Neuron (in vitro differentiated cells): Measurements from ENCODE around the gene BCORL1.

Source experiments
- H2AFZ ChIP-seq: one replicate; pipeline ENCODE4 v1.6.1; 2013; ENCODE audit warnings: low read depth, mild to moderate bottlenecking, inconsistent platforms, low read length, moderate library complexity
- H3K27me3 ChIP-seq: one replicate; pipeline ENCODE4 v1.6.1; 2013; ENCODE audit warnings: low read length; ENCODE audit not compliant: insufficient read depth
- H3K36me3 ChIP-seq: one replicate; pipeline ENCODE4 v1.6.1; 2013; ENCODE audit warnings: low read length; ENCODE audit not compliant: insufficient read depth
- H3K4me1 ChIP-seq: one replicate; pipeline ENCODE4 v1.6.1; 2013; ENCODE audit warnings: low read length; ENCODE audit not compliant: insufficient read depth
- H3K4me3 ChIP-seq: 2 replicates; pipeline ENCODE4 v1.5.1; 2013; ENCODE audit warnings: mild to moderate bottlenecking, low read length, moderate library complexity
- H3K9me3 ChIP-seq: one replicate; pipeline ENCODE4 v1.6.1; 2013; ENCODE audit warnings: low read length

The BCORL1 gene

GRCh38 chrX:130002541-130002940 is 20.1 kb downstream of the BCORL1 start:
- H3K4me1 ChIP-seq = no peaks in the 10 kb centered on the region
- H2AFZ ChIP-seq = no peak overlapping the region
- H3K9me3 ChIP-seq = no peaks in the 10 kb centered on the region
- no peaks in the 10 kb centered on the region for H3K27me3 ChIP-seq
- H3K4me3 ChIP-seq = no peak overlapping the region
- H3K36me3 ChIP-seq = peaks cover 10% of the 10 kb centered on the region

GRCh38 chrX:130005089-130005807 is 22.8 kb downstream of the BCORL1 start:
- H3K9me3 ChIP-seq = no peaks in the 10 kb centered on the region
- no peak overlapping the region for H3K4me3 ChIP-seq
- no peaks in the 10 kb centered on the region for H3K4me1 ChIP-seq
- H2AFZ ChIP-seq = no peak overlapping the region
- H3K36me3 ChIP-seq = peaks cover 10% of the 10 kb centered on the region
- no peaks in the 10 kb centered on the region for H3K27me3 ChIP-seq

GRCh38 chrX:130009658-130010223 is 27.3 kb downstream of the BCORL1 start:
- Histone ChIP-seq H3K9me3 (no peaks in the 10 kb centered on the region), H2AFZ (no peak overlapping the region), H3K36me3 (peaks cover 24% of the 10 kb centered on the region), H3K4me1 (no peaks in the 10 kb centered on the region), H3K4me3 (no peak overlapping the region), H3K27me3 (no peaks in the 10 kb centered on the region)

GRCh38 chrX:130012683-130013082 is 30.2 kb downstream of the BCORL1 start:
- Histone ChIP-seq H3K9me3 (no peaks in the 10 kb centered on the region), H3K4me1 (no peaks in the 10 kb centered on the region), H3K36me3 (peaks cover 22% of the 10 kb centered on the region), H3K4me3 (no peak overlapping the region), H2AFZ (no peak overlapping the region), H3K27me3 (no peaks in the 10 kb centered on the region)

GRCh38 chrX:130013661-130014060 is 31.2 kb downstream of the BCORL1 start:
- peaks cover 22% of the 10 kb centered on the region for H3K36me3 ChIP-seq
- no peaks in the 10 kb centered on the region for H3K4me1 ChIP-seq
- H3K4me3 ChIP-seq = no peak overlapping the region
- H3K9me3 ChIP-seq = no peaks in the 10 kb centered on the region
- H3K27me3 ChIP-seq = no peaks in the 10 kb centered on the region
- no peak overlapping the region for H2AFZ ChIP-seq

- Histone ChIP-seq H3K4me3 (no peak overlapping the region), H3K9me3 (no peaks in the 10 kb centered on the region), H2AFZ (no peak overlapping the region), H3K4me1 (no peaks in the 10 kb centered on the region), H3K27me3 (no peaks in the 10 kb centered on the region), H3K36me3 (peaks cover 22% of the 10 kb centered on the region)
These were observed 31.9 kb downstream of the BCORL1 start for GRCh38 chrX:130014356-130014755.

GRCh38 chrX:130014770-130015169 is 32.3 kb downstream of the BCORL1 start:
- no peaks in the 10 kb centered on the region for H3K27me3 ChIP-seq
- no peaks in the 10 kb centered on the region for H3K9me3 ChIP-seq
- H3K4me3 ChIP-seq = no peak overlapping the region
- H3K4me1 ChIP-seq = no peaks in the 10 kb centered on the region
- no peak overlapping the region for H2AFZ ChIP-seq
- H3K36me3 ChIP-seq = peaks cover 22% of the 10 kb centered on the region

- Histone ChIP-seq H2AFZ (no peak overlapping the region), H3K4me3 (no peak overlapping the region), H3K27me3 (no peaks in the 10 kb centered on the region), H3K4me1 (no peaks in the 10 kb centered on the region), H3K36me3 (peaks cover 22% of the 10 kb centered on the region), H3K9me3 (no peaks in the 10 kb centered on the region)
These were observed 32.7 kb downstream of the BCORL1 start for GRCh38 chrX:130015181-130015580.

- Histone ChIP-seq H3K36me3 (peaks cover 21% of the 10 kb centered on the region), H3K4me3 (no peak overlapping the region), H3K27me3 (no peaks in the 10 kb centered on the region), H3K4me1 (no peaks in the 10 kb centered on the region), H3K9me3 (no peaks in the 10 kb centered on the region), H2AFZ (no peak overlapping the region)
These were observed 35.7 kb downstream of the BCORL1 start for GRCh38 chrX:130018143-130018542.

- H3K36me3 ChIP-seq = peaks cover 27% of the 10 kb centered on the region
These were observed 38.4 kb downstream of the BCORL1 start for GRCh38 chrX:130020661-130021324.

GRCh38 chrX:130024127-130024526 is 41.7 kb downstream of the BCORL1 start:
- peaks cover 33% of the 10 kb centered on the region for H3K36me3 ChIP-seq
- no peaks in the 10 kb centered on the region for H3K9me3 ChIP-seq
- no peak overlapping the region for H2AFZ ChIP-seq
- H3K4me1 ChIP-seq = no peaks in the 10 kb centered on the region
- H3K27me3 ChIP-seq = no peaks in the 10 kb centered on the region
- no peak overlapping the region for H3K4me3 ChIP-seq

More at GRCh38 chrX:130020661-130021324, 38.4 kb downstream of the BCORL1 start:
- Histone ChIP-seq H3K27me3 (no peaks in the 10 kb centered on the region), H3K4me1 (no peaks in the 10 kb centered on the region), H3K9me3 (no peaks in the 10 kb centered on the region), H2AFZ (no peak overlapping the region), H3K4me3 (no peak overlapping the region)

GRCh38 chrX:130025256-130025655 is 42.8 kb downstream of the BCORL1 start:
- Histone ChIP-seq H3K36me3 (peaks cover 42% of the 10 kb centered on the region), H3K9me3 (no peaks in the 10 kb centered on the region), H3K27me3 (no peaks in the 10 kb centered on the region), H3K4me3 (no peak overlapping the region), H2AFZ (no peak overlapping the region), H3K4me1 (no peaks in the 10 kb centered on the region)

- Histone ChIP-seq H3K36me3 (peaks cover 43% of the 10 kb centered on the region), H3K9me3 (no peaks in the 10 kb centered on the region), H3K27me3 (no peaks in the 10 kb centered on the region), H3K4me1 (no peaks in the 10 kb centered on the region), H3K4me3 (no peak overlapping the region), H2AFZ (no peak overlapping the region)
These were observed 45.1 kb downstream of the BCORL1 start for GRCh38 chrX:130027569-130027968.
